SK-N-MC (cell line): ENCODE measurements around the gene ACRV1.

Experiments used
- EZH2 ChIP-seq: fragments of 200-600 bp; sonication (generic); IDR thresholded peaks from one replicate; pipeline ENCODE4 v1.6.1; 2017; ENCODE audit warnings: antibody characterized with exemption
- POLR2AphosphoS5 ChIP-seq: IDR thresholded peaks from 2 replicates; pipeline ENCODE4 v1.6.1; 2012; ENCODE audit warnings: mild to moderate bottlenecking, low read depth, low read length, borderline replicate concordance

DNA sequence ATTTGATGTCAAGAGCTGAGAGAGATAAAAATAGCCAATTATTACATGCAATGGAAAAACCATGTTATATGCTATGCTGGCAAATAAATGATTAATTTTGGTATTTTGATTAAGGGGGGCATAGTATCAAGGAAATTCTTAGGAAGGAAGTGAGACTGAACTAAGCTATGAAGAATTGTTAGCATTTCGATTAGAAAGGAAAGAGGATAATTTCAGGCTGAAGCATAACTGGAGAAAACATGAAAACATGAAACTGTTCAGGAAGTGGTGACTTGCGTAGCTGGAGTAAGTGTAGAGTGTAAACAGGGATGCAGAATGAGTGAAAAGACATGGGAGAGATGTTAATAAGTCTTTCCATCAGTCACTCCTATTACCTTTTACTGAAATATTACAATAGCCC, 6.4 kb downstream of the ACRV1 start:
- TF ChIP-seq POLR2AphosphoS5 (no peak), EZH2 (no peak)
